WI38 (cell line): ENCODE data around the gene ZNHIT3.
A peak's percentile ranks its signal among the peaks of the same experiment; 100 is the strongest.

Experiments used
- H3K4me3 ChIP-seq: 2 replicates; pipeline ENCODE4 v1.5.1; 2011; ENCODE audit warnings: low read depth, mild to moderate bottlenecking, control low read depth, low read length
- TF ChIP-seq, protein P1 (sequence below): IDR thresholded peaks from 2 replicates; pipeline ENCODE4 v1.5.1; 2012; ENCODE audit warnings: low read depth, mild to moderate bottlenecking, control low read depth, low read length

The ZNHIT3 gene

DNA sequence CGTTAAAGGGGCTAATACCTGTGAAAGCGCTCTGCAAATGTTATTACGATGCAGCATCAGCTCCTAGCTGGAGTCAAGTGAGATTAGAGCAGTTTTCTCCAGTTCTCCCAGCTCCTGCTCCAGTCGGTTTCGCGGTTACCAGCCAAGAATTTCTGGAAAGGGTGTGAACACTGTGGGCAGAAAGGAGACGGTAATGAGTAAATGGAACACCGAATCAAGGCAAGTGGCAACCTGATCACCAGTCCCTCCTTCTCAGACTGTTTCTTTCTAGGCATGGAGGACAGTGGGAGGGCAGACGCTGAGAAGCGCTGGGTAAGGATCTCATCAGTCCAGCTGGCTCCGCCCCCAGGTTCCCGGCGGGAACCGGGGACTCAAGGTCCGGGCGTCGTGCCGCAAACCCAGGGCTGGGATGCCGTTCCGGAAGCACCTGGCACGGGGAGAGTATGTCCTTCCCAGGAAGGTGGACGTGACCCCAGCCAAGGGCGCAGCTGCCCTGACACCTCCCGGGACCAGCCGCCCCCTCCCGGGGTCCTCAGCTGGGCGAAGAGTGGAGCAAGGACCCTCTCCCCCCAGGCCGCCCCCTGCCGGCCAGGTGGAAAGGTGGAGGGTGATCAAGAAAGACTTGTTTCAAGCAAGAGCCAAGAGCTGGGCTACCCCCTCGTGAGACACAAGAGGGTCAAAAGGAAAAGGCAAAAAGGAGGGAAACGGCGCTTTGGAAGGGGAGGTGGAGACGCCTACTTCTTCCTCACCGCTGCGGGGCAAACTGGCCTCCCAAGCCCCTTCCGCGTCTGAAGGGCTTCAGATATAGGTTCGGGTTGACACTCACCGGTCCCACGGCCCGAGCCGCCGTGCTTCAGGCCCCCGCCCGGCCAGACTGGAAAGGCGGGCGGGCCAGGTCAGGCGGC is 47.7 kb downstream of the ZNHIT3 start:
- TF ChIP-seq, protein P1, sequence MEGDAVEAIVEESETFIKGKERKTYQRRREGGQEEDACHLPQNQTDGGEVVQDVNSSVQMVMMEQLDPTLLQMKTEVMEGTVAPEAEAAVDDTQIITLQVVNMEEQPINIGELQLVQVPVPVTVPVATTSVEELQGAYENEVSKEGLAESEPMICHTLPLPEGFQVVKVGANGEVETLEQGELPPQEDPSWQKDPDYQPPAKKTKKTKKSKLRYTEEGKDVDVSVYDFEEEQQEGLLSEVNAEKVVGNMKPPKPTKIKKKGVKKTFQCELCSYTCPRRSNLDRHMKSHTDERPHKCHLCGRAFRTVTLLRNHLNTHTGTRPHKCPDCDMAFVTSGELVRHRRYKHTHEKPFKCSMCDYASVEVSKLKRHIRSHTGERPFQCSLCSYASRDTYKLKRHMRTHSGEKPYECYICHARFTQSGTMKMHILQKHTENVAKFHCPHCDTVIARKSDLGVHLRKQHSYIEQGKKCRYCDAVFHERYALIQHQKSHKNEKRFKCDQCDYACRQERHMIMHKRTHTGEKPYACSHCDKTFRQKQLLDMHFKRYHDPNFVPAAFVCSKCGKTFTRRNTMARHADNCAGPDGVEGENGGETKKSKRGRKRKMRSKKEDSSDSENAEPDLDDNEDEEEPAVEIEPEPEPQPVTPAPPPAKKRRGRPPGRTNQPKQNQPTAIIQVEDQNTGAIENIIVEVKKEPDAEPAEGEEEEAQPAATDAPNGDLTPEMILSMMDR: peak; percentile 49
- peak overlapping the region; percentile 83 for H3K4me3 ChIP-seq

DNA sequence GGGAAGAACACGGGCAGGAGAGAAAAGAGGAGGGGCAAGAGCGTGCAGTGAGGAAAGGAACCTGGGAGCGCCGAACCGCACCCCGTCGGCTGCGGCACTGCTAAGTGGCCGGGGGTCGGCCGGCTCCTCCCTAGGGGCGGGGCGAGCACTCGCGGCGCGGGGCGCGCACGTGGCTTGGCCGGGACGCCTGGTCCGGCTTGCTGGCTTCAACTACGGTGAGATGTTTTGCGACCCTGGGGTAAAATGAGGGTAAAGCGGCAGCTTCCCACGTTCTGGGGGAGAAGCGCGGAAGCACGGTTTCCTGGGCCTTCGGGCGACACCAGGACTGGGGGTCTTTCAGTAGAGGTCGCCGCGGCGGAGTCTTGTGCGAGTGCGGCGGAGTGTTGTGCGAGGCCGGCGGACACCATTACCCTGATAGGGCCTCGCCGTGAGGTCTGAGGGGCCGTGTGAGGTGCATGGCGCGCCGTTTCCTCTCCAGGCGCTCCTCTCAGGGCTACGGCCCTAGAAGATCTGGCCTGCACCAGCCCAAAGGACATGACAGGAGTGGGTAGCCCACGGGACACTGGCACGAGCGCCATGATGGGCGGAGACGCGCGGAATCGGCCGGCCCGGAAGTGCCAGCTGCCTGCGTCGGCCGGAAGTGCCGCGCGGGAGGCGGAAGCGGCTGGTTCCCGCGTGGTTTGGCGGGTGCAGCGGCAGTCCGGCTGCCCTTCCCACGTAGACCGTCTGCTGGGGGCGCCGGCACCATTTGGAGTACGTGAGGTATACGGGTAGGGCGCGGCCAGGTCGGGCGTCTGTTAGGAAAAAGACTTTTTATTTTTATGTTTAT is 48.6 kb downstream of the ZNHIT3 start, which contains the start of the genes MYO19 and PIGW:
MYO19 (minus strand) TSS at position 29 of the 829 bp plus-strand sequence. CDS start 2,330 bp downstream, outside the sequence.
PIGW (plus strand) TSS at position 148 of the 829 bp plus-strand sequence. CDS start 2,115 bp downstream, outside the sequence.
- TF ChIP-seq, protein P1: no peak
- peak within 1 kb of the TSS; percentile 83 for H3K4me3 ChIP-seq

DNA sequence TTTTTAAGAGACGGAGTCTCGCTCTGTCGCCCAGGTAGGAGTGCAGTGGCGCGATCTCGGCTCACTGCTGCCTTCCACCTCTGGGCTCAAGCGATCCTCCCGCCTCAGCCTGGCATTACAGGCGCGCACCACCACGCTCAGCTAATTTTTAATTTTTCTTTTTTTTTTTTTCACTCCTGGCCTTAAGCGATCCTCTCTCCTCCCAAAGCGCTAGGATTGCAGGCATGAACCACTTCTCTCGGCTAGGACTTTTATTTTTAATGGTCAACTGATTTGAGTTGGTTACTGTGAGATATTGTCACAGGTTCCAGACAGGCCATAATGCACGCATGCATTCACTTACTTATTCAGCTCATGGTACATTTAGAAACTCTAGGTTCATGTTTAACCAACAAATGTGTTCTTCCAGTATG is 49.2 kb downstream of the ZNHIT3 start:
- H3K4me3 ChIP-seq: peak overlapping the region; percentile 83
- TF ChIP-seq, protein P1: no peak

DNA sequence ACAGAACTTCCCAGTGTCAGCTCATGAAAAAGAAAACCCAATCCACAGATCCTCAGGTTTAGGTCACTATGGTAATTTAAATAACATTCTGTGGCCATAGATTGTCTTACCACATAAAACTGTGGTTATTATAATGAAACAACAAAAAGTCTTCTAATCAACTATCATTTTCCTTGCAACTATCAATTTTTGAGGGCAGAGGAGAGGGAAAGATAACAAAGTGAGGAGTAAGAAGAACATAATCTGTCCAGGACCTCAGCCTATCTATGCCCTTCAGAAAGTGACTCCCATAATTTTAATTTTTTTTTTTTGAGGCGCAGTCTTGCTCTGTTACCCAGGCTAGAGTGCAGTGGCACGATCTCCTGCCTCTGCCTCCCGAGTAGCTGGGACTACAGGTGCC is 54.2 kb downstream of the ZNHIT3 start:
- TF ChIP-seq, protein P1: no peak
- no peak overlapping the region for H3K4me3 ChIP-seq

DNA sequence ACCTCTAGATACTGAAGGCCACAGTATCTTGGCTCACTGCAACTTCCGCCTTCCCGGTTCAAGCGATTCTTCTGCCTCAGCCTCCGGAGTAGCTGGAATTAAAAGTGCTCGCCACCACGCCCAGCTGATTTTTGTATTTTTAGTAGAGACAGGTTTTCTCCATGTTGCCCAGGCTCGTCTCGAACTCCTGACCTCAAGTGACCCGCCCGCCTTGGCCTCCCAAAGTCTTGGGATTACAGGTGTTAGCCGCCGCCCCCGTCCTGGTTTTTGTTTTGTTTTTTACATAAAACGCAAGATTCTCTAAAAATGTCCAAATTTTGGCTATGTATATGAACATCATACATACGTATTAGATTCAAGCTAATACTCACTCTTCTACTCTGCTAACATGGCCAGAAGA is 56.3 kb downstream of the ZNHIT3 start:
- TF ChIP-seq, protein P1: no peak
- no peak overlapping the region for H3K4me3 ChIP-seq

DNA sequence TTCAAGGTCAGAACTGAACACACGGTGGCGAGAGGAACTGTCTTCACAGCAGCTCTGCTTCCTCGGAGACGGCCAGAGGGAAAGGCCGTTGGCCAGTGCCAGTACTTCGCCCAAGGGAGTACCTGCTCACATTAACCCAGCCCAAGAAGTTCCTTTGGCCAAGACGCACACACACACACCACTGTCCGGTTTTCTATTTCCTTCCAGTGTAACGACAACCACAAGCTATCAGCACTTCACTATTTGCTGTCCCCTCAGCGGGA is 57.5 kb downstream of the ZNHIT3 start:
- TF ChIP-seq, protein P1: no peak

More for the DNA sequence above, 57.5 kb downstream of the ZNHIT3 start:
- H3K4me3 ChIP-seq: peak overlapping the region; percentile 97
